Skeletal muscle tissue (tissue), 4 donors: Measurements from ENCODE around the gene CNTLN. TPM values are rescaled to one million over a fixed set of nuclear protein-coding genes. Genes with fewer than 3 reads are reported as not detected.
"Not testable (repeated sequence)": the region's sequence is repeated elsewhere in the genome, so short reads cannot be mapped to it uniquely, and the experiment has no call there.

ENCODE experiments used
- H3K27ac ChIP-seq: one replicate; pipeline ENCODE4 v1.7.0; 2013; ENCODE audit warnings: mild to moderate bottlenecking, low read depth, low read length, inconsistent platforms
- H3K27me3 ChIP-seq, 3 donors: one replicate each; pipeline ENCODE4 v1.7.0; 2013; ENCODE audit warnings: low read length in 3 of 3; ENCODE audit not compliant: control insufficient read depth in 3 of 3, insufficient read depth in 3 of 3
- H3K36me3 ChIP-seq, 3 donors: one replicate each; pipeline ENCODE4 v1.7.0; 2013; ENCODE audit warnings: low read length in 3 of 3; ENCODE audit not compliant: control insufficient read depth in 3 of 3, insufficient read depth in 3 of 3
- H3K4me1 ChIP-seq, 3 donors: one replicate each; pipeline ENCODE4 v1.7.0; 2013; ENCODE audit warnings: low read length in 3 of 3, mild to moderate bottlenecking in 3 of 3; ENCODE audit not compliant: control insufficient read depth in 3 of 3, insufficient read depth in 3 of 3
- H3K4me3 ChIP-seq, 3 donors: one replicate each; pipeline ENCODE4 v1.7.0; 2013; ENCODE audit warnings: low read length in 3 of 3
- H3K9ac ChIP-seq, 3 donors: one replicate each; pipeline ENCODE4 v1.7.0; 2013; ENCODE audit warnings: low read length in 3 of 3, mild to moderate bottlenecking in 3 of 3, moderate library complexity in 2 of 3, low read depth in 1 of 3
- H3K9me3 ChIP-seq, 3 donors: one replicate each; pipeline ENCODE4 v1.7.0; 2013; ENCODE audit warnings: low read length in 3 of 3; ENCODE audit not compliant: control insufficient read depth in 3 of 3
- total RNA-seq: library from RNA; depleted of rRNA; stranded (reverse); fragments of >200 nt; gene quantifications from one replicate; pipeline ENCODE4 v1.2.3, GENCODE V29; 2014
- donor health status: Osteomylitis.

The CNTLN gene
- total RNA-seq, 1 donor from 2014 or later: 9.4 TPM

GRCh38 chr9:17433526-17433925 lies 298.7 kb downstream of the CNTLN start:
- Histone ChIP-seq H3K36me3 (no peaks in the 10 kb centered on the region), H3K27me3 (no peaks in the 10 kb centered on the region), H3K9ac (no peak overlapping the region), H3K27ac (no peak overlapping the region), H3K4me3 (no peak overlapping the region), H3K9me3 (no peaks in the 10 kb centered on the region), H3K4me1 (no peaks in the 10 kb centered on the region)

- H3K27me3 ChIP-seq: no peaks in the 10 kb centered on the region
- no peak overlapping the region for H3K4me3 ChIP-seq
- no peak overlapping the region for H3K27ac ChIP-seq
- H3K4me1 ChIP-seq: no peaks in the 10 kb centered on the region
- H3K9me3 ChIP-seq: no peaks in the 10 kb centered on the region
- H3K36me3 ChIP-seq: no peaks in the 10 kb centered on the region
- H3K9ac ChIP-seq: no peak overlapping the region
These were observed 302.0 kb downstream of the CNTLN start for GRCh38 chr9:17436854-17437253.

GRCh38 chr9:17437813-17438212 lies 303.0 kb downstream of the CNTLN start:
- no peaks in the 10 kb centered on the region for H3K27me3 ChIP-seq
- no peaks in the 10 kb centered on the region for H3K36me3 ChIP-seq

GRCh38 chr9:17445126-17445525 lies 310.3 kb downstream of the CNTLN start:
- not testable (repeated sequence) for H3K9me3 ChIP-seq, H3K27me3 ChIP-seq, H3K4me1 ChIP-seq, H3K4me3 ChIP-seq, H3K9ac ChIP-seq, H3K27ac ChIP-seq, H3K36me3 ChIP-seq

More at GRCh38 chr9:17437813-17438212, 303.0 kb downstream of the CNTLN start:
- H3K4me3 ChIP-seq: no peak overlapping the region
- no peak overlapping the region for H3K9ac ChIP-seq
- no peaks in the 10 kb centered on the region for H3K9me3 ChIP-seq
- no peak overlapping the region for H3K27ac ChIP-seq
- H3K4me1 ChIP-seq: no peaks in the 10 kb centered on the region

GRCh38 chr9:17453751-17454150 lies 318.9 kb downstream of the CNTLN start:
- Histone ChIP-seq H3K9me3 (peaks cover 0 to 3% (median 0%) of the 10 kb centered on the region in 3 donors), H3K27ac (no peak overlapping the region), H3K9ac (no peak overlapping the region), H3K36me3 (no peaks in the 10 kb centered on the region), H3K4me3 (no peak overlapping the region), H3K27me3 (no peaks in the 10 kb centered on the region), H3K4me1 (no peaks in the 10 kb centered on the region)

- H3K9me3 ChIP-seq: no peaks in the 10 kb centered on the region
These were observed 328.1 kb downstream of the CNTLN start for GRCh38 chr9:17462869-17463464.

GRCh38 chr9:17470036-17470813 lies 335.4 kb downstream of the CNTLN start:
- Histone ChIP-seq H3K9me3 (no peaks in the 10 kb centered on the region), H3K27ac (no peak overlapping the region), H3K4me1 (no peaks in the 10 kb centered on the region), H3K36me3 (peaks cover 0 to 3% (median 0%) of the 10 kb centered on the region in 3 donors), H3K9ac (no peak overlapping the region), H3K27me3 (no peaks in the 10 kb centered on the region), H3K4me3 (no peak overlapping the region)

More at GRCh38 chr9:17462869-17463464, 328.1 kb downstream of the CNTLN start:
- H3K4me3 ChIP-seq: no peak overlapping the region
- H3K9ac ChIP-seq: no peak overlapping the region
- H3K27ac ChIP-seq: no peak overlapping the region
- no peaks in the 10 kb centered on the region for H3K27me3 ChIP-seq
- no peaks in the 10 kb centered on the region for H3K4me1 ChIP-seq
- peaks cover 0 to 3% (median 0%) of the 10 kb centered on the region in 3 donors for H3K36me3 ChIP-seq

- peaks cover 0 to 2% (median 0%) of the 10 kb centered on the region in 3 donors for H3K36me3 ChIP-seq
- H3K9me3 ChIP-seq: no peaks in the 10 kb centered on the region
These were observed 337.3 kb downstream of the CNTLN start for GRCh38 chr9:17472126-17472525.

GRCh38 chr9:17476401-17476800 lies 341.6 kb downstream of the CNTLN start:
- H3K27ac ChIP-seq: no peak overlapping the region
- H3K4me3 ChIP-seq: no peak overlapping the region
- no peaks in the 10 kb centered on the region for H3K36me3 ChIP-seq
- no peaks in the 10 kb centered on the region for H3K4me1 ChIP-seq
- H3K9ac ChIP-seq: no peak overlapping the region
- no peaks in the 10 kb centered on the region for H3K9me3 ChIP-seq
- H3K27me3 ChIP-seq: no peaks in the 10 kb centered on the region

More at GRCh38 chr9:17472126-17472525, 337.3 kb downstream of the CNTLN start:
- H3K4me3 ChIP-seq: no peak overlapping the region
- H3K4me1 ChIP-seq: no peaks in the 10 kb centered on the region
- no peak overlapping the region for H3K9ac ChIP-seq
- no peaks in the 10 kb centered on the region for H3K27me3 ChIP-seq
- H3K27ac ChIP-seq: no peak overlapping the region

- Histone ChIP-seq H3K27me3 (no peaks in the 10 kb centered on the region), H3K4me3 (no peak overlapping the region), H3K27ac (no peak overlapping the region)
These were observed 343.0 kb downstream of the CNTLN start for GRCh38 chr9:17477816-17478215.

More at GRCh38 chr9:17477816-17478215, 343.0 kb downstream of the CNTLN start:
- no peaks in the 10 kb centered on the region for H3K4me1 ChIP-seq
- no peaks in the 10 kb centered on the region for H3K9me3 ChIP-seq
- no peak overlapping the region for H3K9ac ChIP-seq
- H3K36me3 ChIP-seq: no peaks in the 10 kb centered on the region
